Endothelial cell of umbilical vein (primary cell): Measurements from ENCODE around the gene DIP2C. TPM values are rescaled to one million over a fixed set of nuclear protein-coding genes. Genes with fewer than 3 reads are reported as not detected.

Source experiments
- BruUV-seq: library from RNA; stranded (reverse); fragments of 400-500 nt; replicated peaks from 2 replicates; lab custom pipeline; 2021; lab: Mats Ljungman, UMichigan
- CTCF ChIA-PET: fragments of 300-600, 350-600 bp; sonication (Branson Sonifier 250); formaldehyde crosslinking; loops from one replicate; lab custom pipeline; 2021; ENCODE audit warnings: antibody characterized with exemption, inconsistent platforms; lab: Charles Lee
- POLR2A ChIA-PET: fragments of 300-600, 350-600 bp; sonication (Branson Sonifier 250); formaldehyde crosslinking; loops from one replicate; lab custom pipeline; 2021; ENCODE audit warnings: antibody characterized with exemption, inconsistent platforms; lab: Charles Lee
- DNase-seq: peaks from one replicate; pipeline ENCODE4 v3.0.0-alpha.2; 2011; ENCODE audit warnings: low read depth, low spot score
- FAIRE-seq: peaks from 2 replicates; lab custom pipeline; 2011; peaks lifted over from hg19 to GRCh38; lab: Jason Lieb, UNC
- H2AFZ ChIP-seq: 2 replicates; pipeline ENCODE4 v1.6.0; 2012; ENCODE audit warnings: low read depth, low read length, control low read depth, inconsistent platforms
- H3K27ac ChIP-seq: 2 replicates; pipeline ENCODE4 v1.5.1; 2011; ENCODE audit warnings: low read depth, mild to moderate bottlenecking, control low read depth, low read length, moderate library complexity; ENCODE audit not compliant: insufficient read depth
- H3K27me3 ChIP-seq, 2 experiments: 2 replicates each; pipeline versions ENCODE4 v1.6.0 to v1.6.1; 2011; ENCODE audit warnings: low read length in 2 of 2, mixed read lengths in 1 of 2; ENCODE audit not compliant: control insufficient read depth in 2 of 2, insufficient read depth in 2 of 2
- H3K36me3 ChIP-seq, 2 experiments: 2 replicates in 1 of 2; 3 replicates in 1 of 2; pipeline ENCODE4 v1.5.1; 2011; ENCODE audit warnings: low read length in 2 of 2, mild to moderate bottlenecking in 1 of 2, moderate library complexity in 1 of 2; ENCODE audit not compliant: control insufficient read depth in 2 of 2, insufficient read depth in 2 of 2; ENCODE audit errors: extremely low read depth in 1 of 2
- H3K4me1 ChIP-seq: 3 replicates; pipeline ENCODE4 v1.5.1; 2011; ENCODE audit warnings: mild to moderate bottlenecking, low read length; ENCODE audit not compliant: control insufficient read depth, insufficient read depth; ENCODE audit errors: extremely low read depth
- H3K4me2 ChIP-seq: 2 replicates; pipeline ENCODE4 v1.6.1; 2011; ENCODE audit warnings: low read length, control low read depth, mixed read lengths; ENCODE audit not compliant: insufficient read depth
- H3K4me3 ChIP-seq, 3 experiments: fragments of 200-600 bp in 1 of 3; sonication (generic), shearing (Covaris generic) in 1 of 3; replicated peaks in 1 of 3; 2 replicates each; pipeline ENCODE4 v1.5.1; 2011 to 2016; ENCODE audit warnings: control low read depth in 3 of 3, low read length in 3 of 3, mild to moderate bottlenecking in 2 of 3, inconsistent platforms in 1 of 3, low read depth in 1 of 3, moderate library complexity in 1 of 3; ENCODE audit not compliant: insufficient read depth in 1 of 3
- H3K79me2 ChIP-seq: 2 replicates; pipeline ENCODE4 v1.6.0; 2012; ENCODE audit warnings: low read length, inconsistent platforms; ENCODE audit not compliant: control insufficient read depth, insufficient read depth
- H3K9ac ChIP-seq: replicated peaks from 2 replicates; pipeline ENCODE3; 2011; ENCODE audit warnings: low read length, control low read depth; ENCODE audit not compliant: insufficient read depth; ENCODE audit errors: extremely low read depth
- H3K9me1 ChIP-seq: replicated peaks from 3 replicates; pipeline ENCODE4 v1.6.0; 2011; ENCODE audit warnings: mild to moderate bottlenecking, low read length; ENCODE audit not compliant: control insufficient read depth, insufficient read depth; ENCODE audit errors: extremely low read depth
- H3K9me3 ChIP-seq: replicated peaks from 2 replicates; pipeline ENCODE4 v1.5.1; 2012; ENCODE audit warnings: low read length, inconsistent platforms; ENCODE audit not compliant: control insufficient read depth, insufficient read depth
- H4K20me1 ChIP-seq: replicated peaks from 2 replicates; pipeline ENCODE3; 2011; ENCODE audit warnings: mild to moderate bottlenecking, low read length; ENCODE audit not compliant: control insufficient read depth, insufficient read depth; ENCODE audit errors: extremely low read depth
- FOS ChIP-seq: IDR thresholded peaks from 2 replicates; pipeline ENCODE4 v1.6.1; 2011; ENCODE audit warnings: mild to moderate bottlenecking, low read length, moderate library complexity, borderline replicate concordance; ENCODE audit not compliant: insufficient read depth
- JUN ChIP-seq: IDR thresholded peaks from 2 replicates; pipeline ENCODE4 v1.6.1; 2011; ENCODE audit warnings: borderline replicate concordance, low read depth; ENCODE audit not compliant: insufficient read length, insufficient read depth
- MAX ChIP-seq: IDR thresholded peaks from 2 replicates; pipeline ENCODE4 v1.6.1; 2011; ENCODE audit not compliant: insufficient read depth, insufficient read length
- MYC ChIP-seq: IDR thresholded peaks from one replicate; pipeline ENCODE4 v1.6.1; 2011; ENCODE audit warnings: mild to moderate bottlenecking, low read depth, low read length
- POLR2AphosphoS5 ChIP-seq: IDR thresholded peaks from 2 replicates; pipeline ENCODE4 v1.6.1; 2012; ENCODE audit warnings: low read depth, mild to moderate bottlenecking, control low read depth, low read length, moderate library complexity; ENCODE audit not compliant: insufficient read depth
- dilution Hi-C: fragments of 300-500 bp; cut with MboI; formaldehyde crosslinking; loops from one replicate; pipeline ENCODE4 v1.15.0; 2019; ENCODE audit warnings: low sequenced_read_pairs; ENCODE audit not compliant: extremely low pct_ligation_motif_present
- intact Hi-C: fragments of 100-400 bp; cut with micrococcal nuclease; formaldehyde crosslinking; loops from one replicate; pipeline ENCODE4 v1.10.0; 2022
- polyA plus RNA-seq, 4 experiments: library from polyadenylated mRNA; depleted of rRNA in 3 of 4; stranded (reverse) in 3 of 4; unstranded in 1 of 4; fragments of >200 nt; gene quantifications; 2 replicates each; pipeline versions ENCODE4 v1.2.1 to v1.2.3, GENCODE V29; 2011 to 2012; ENCODE audit warnings: missing spikeins in 1 of 4
- total RNA-seq: library from RNA; stranded (reverse); gene quantifications from 2 replicates; pipeline ENCODE4 v1.2.3, GENCODE V29; 2021
- TF ChIP-seq, protein P1 (sequence below), 2 donors: IDR thresholded peaks; 1 replicate in 1 of 2; 2 replicates in 1 of 2; pipeline ENCODE4 v1.5.1; 2011; ENCODE audit warnings: low read length in 2 of 2, mild to moderate bottlenecking in 2 of 2, moderate library complexity in 2 of 2, control low read depth in 1 of 2, inconsistent platforms in 1 of 2, low read depth in 1 of 2; ENCODE audit not compliant: insufficient read depth in 1 of 2; ENCODE audit errors: extremely low read depth in 1 of 2

The DIP2C gene
- total and polyA plus RNA-seq, 2 donors (not counting 3 experiments of a cell fraction or from before 2014, with no cell fraction given), result 3.6 to 10.7 TPM

DNA sequence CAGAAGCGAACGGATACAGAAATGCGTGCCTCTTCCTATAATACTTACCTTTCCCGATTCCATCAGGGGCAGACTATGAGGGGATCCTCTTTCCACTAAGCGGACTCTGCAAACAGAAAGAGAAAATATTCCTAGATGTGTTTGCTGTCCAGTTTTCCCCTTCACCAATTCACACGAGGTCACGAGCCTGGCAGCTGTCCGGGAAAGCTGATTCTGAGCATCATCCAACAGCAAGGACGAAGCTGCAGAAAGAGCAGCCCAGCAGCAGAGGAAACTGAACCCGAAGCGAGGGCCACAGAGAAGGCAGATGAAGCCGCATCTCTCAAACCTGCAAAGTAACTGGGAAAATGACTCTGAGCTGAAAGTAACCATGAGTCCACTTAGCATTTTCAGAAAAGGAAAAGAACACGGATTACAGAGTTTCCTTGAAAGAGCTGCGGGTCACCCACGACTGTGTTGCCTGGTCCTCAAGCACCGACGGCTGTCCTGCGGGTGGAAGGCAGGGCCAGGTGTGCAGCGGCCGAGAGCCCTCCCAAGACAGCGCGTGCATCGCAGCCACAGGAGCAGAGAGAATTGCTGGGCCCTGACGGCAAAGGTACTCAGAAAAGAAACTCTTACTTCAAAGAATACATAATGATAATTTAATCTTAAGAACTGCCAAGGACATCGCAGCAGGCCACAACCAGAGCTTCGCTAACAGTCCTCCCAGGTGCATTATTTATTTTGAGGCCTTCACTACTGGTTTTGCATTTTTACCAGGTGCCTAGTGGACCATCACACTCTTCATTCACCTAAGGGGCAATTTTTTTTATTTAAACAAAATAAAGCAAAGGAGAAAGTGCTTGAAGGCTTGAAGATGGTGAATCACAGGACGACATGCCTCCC is 400.9 kb downstream of the DIP2C start:
- dilution Hi-C loops, result no loop called here

More for the DNA sequence above, 400.9 kb downstream of the DIP2C start:
- no peaks in the 10 kb centered on the region for H3K9me1 ChIP-seq
- no peaks in the 10 kb centered on the region for H3K79me2 ChIP-seq
- no peak for FAIRE-seq
- TF ChIP-seq MAX, result no peak
- TF ChIP-seq MYC, result no peak
- no peak for TF ChIP-seq JUN
- TF ChIP-seq POLR2AphosphoS5, result no peak
- TF ChIP-seq, protein P1, sequence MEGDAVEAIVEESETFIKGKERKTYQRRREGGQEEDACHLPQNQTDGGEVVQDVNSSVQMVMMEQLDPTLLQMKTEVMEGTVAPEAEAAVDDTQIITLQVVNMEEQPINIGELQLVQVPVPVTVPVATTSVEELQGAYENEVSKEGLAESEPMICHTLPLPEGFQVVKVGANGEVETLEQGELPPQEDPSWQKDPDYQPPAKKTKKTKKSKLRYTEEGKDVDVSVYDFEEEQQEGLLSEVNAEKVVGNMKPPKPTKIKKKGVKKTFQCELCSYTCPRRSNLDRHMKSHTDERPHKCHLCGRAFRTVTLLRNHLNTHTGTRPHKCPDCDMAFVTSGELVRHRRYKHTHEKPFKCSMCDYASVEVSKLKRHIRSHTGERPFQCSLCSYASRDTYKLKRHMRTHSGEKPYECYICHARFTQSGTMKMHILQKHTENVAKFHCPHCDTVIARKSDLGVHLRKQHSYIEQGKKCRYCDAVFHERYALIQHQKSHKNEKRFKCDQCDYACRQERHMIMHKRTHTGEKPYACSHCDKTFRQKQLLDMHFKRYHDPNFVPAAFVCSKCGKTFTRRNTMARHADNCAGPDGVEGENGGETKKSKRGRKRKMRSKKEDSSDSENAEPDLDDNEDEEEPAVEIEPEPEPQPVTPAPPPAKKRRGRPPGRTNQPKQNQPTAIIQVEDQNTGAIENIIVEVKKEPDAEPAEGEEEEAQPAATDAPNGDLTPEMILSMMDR (IDR thresholded peaks at IDR 0.05; ENCODE audit: extremely low read depth in 1 of 2, insufficient read depth in 1 of 2, low read depth in 1 of 2, low read length in 2 of 2), result no peak
- no peak for TF ChIP-seq FOS
- no peak overlapping the region for H3K9ac ChIP-seq
- H4K20me1 ChIP-seq, result no peaks in the 10 kb centered on the region
- H2AFZ ChIP-seq, result no peak overlapping the region
- no peaks in the 10 kb centered on the region for H3K36me3 ChIP-seq
- H3K27ac ChIP-seq, result no peak overlapping the region
- no peaks in the 10 kb centered on the region for H3K27me3 ChIP-seq
- no peak overlapping the region for H3K4me2 ChIP-seq
- no peak overlapping the region for H3K4me3 ChIP-seq
- BruUV-seq, result no TSS peak
- no peaks in the 10 kb centered on the region for H3K4me1 ChIP-seq
- DNase-seq, result no peak
- POLR2A ChIA-PET, result no interaction called here
- CTCF ChIA-PET, result no interaction called here
- H3K9me3 ChIP-seq, result no peaks in the 10 kb centered on the region
- intact Hi-C loops, result no loop called here
